HepG2 (cell line): ENCODE measurements around the gene TAF3.

Experiments
- ARNTL ChIP-seq: sonication (generic); formaldehyde crosslinking; IDR thresholded peaks from 2 replicates; pipeline ENCODE4 v1.4.0; 2020; ENCODE audit warnings: mild to moderate bottlenecking, missing genetic modification reagents
- POLR2A ChIP-seq, 2 experiments: IDR thresholded peaks; 2 replicates each; pipeline ENCODE4 v1.6.1; 2011; ENCODE audit warnings: low read depth in 2 of 2, low read length in 2 of 2, mild to moderate bottlenecking in 1 of 2, moderate library complexity in 1 of 2; ENCODE audit not compliant: insufficient read depth in 1 of 2

DNA sequence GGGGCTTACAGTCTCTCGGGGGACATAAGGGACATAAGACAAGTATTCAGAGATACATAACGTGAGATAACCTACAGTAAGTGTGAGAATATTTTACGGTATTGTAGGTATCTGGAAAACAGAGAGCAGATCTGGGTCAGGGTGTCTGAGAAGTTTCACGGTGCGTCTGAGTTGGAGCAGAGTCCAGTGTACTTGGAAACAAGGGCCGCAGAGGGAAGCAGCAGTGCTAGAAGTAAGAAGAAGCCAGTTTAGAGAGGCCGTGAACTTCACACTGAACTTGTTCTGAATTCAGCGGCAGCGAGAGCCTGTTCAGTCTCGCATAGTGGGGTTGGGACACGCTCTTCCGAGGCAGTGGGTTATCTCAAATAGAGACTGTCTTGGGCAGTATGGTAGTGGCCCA is 85.5 kb downstream of the TAF3 start:
- TF ChIP-seq ARNTL, result no peak
- TF ChIP-seq POLR2A (IDR thresholded peaks at IDR 0.05; ENCODE audit: insufficient read depth in 1 of 2, low read depth in 2 of 2, low read length in 2 of 2), result no peak
